Epithelial cell of esophagus (primary cell): Measurements from ENCODE around the gene ALG5.

Experiments used
- DNase-seq: peaks from one replicate; pipeline ENCODE4 v3.0.0; 2010; ENCODE audit warnings: low read depth
- H3K4me3 ChIP-seq: 2 replicates; pipeline ENCODE4 v1.5.1; 2011; ENCODE audit warnings: mild to moderate bottlenecking, low read length, control low read depth
- CTCF ChIP-seq: IDR thresholded peaks from 2 replicates; pipeline ENCODE4 v1.5.1; 2011; ENCODE audit warnings: low read depth, mild to moderate bottlenecking, low read length, control low read depth, inconsistent platforms; ENCODE audit not compliant: insufficient read depth; ENCODE audit errors: missing control alignments

Gene ALG5

GRCh38 chr13:36925603-36926002 is 73.5 kb downstream of the ALG5 start:
- H3K4me3 ChIP-seq: no peak overlapping the region
- no peak for TF ChIP-seq CTCF
- no peak for DNase-seq

- no peak for DNase-seq
- no peak overlapping the region for H3K4me3 ChIP-seq
- no peak for TF ChIP-seq CTCF
Measured at GRCh38 chr13:36924001-36924400, 75.1 kb downstream of the ALG5 start.

DNA sequence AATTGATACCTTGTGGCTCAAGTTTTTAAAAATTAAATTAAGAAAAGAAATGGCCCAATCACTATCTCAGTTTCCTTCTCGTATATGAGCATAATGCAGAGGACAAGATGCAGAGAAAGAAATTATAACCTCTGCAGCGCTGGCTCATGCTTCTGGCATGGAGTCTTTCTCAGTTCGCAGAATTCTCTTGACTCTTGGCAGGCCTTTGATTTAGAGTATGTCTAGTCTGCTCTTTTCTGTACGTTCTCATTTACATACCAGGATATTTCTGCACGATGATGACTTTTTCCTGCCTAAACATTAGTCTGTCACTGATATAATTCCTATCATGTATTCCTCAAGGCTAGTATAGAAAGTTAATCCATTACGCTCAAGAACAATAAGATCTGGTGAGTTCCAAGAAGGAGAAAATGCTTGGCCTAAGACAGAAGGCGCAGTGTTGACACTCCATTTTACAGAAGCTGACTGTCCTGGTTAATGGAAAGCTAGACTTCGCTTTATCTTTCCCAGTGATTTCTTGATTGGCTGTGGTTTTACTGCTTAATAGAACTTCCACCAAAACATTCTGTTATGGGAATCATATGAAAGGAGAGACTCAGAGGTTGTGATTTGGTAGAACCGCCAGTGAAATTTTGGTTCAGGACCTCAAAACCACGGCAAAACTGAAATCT is 77.4 kb downstream of the ALG5 start:
- DNase-seq: no peak
- no peak overlapping the region for H3K4me3 ChIP-seq
- TF ChIP-seq CTCF: no peak

DNA sequence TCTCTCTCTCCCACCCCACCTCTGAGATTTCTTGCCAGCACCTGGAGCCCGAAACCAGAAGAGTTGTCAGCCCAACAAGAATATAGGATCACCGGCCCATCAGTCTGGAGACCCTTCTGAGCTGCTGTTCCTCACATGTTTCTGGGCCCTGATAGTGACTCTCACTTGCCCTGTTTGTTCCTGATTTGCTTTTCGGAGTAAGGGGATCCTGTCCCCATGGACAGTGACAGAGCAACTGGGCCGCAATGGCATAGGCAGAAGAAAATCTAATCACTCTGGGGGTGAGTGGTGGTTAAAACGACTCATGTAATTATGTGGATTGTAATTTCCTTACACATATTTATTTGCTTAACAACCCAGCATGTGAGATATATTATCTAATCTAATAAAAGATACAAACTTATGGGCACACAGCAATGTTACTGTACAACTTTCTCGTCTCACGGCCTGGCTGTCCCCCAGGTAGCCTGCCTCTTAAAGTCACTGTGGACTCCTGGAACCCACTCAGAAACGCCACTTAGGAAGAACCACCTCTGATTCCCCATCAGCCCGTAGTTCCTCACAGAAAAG is 78.4 kb downstream of the ALG5 start:
- DNase-seq: no peak
- H3K4me3 ChIP-seq: peak overlapping the region; percentile 14
- TF ChIP-seq CTCF: no peak

- TF ChIP-seq CTCF: no peak
- peak within 1 kb of the TSS; percentile 56 for H3K4me3 ChIP-seq
- DNase-seq: peak; percentile 76
Measured at GRCh38 chr13:36919833-36920615, 79.1 kb downstream of the ALG5 start, which contains the start of gene SMAD9. Gene SMAD9 (minus strand): TSS chr13:36920238. CDS start chr13:36879689, 40,549 bp downstream.

- TF ChIP-seq CTCF: no peak
- DNase-seq: no peak
- H3K4me3 ChIP-seq: peak overlapping the region; percentile 56
Measured at GRCh38 chr13:36919171-36919832, 79.8 kb downstream of the ALG5 start.
